ENCODE results near the gene TRPV6.

- TF ChIP-seq CTCF (IDR thresholded peaks at IDR 0.05) (no peak), POLR2A (IDR thresholded peaks at IDR 0.05) (no peak), POLR2AphosphoS5 (IDR thresholded peaks at IDR 0.05) (no peak)
Observed at GRCh38 chr7:142835487-142835886, 50.1 kb downstream of the TRPV6 start.

Measured in sigmoid colon (tissue), 4 donors.